IMR-90 (cell line): ENCODE measurements around the gene ARHGEF16. TPM values are rescaled to one million over a fixed set of nuclear protein-coding genes. Genes with fewer than 3 reads are reported as not detected.

Source experiments
- ATAC-seq: fragments of 200-7000 bp; cut with Tn5 transposase; 2 replicates; pipeline ENCODE4 v1.9.1; 2020; ENCODE audit warnings: low read depth, mild to moderate bottlenecking, moderate library complexity
- BruUV-seq: library from RNA; stranded (reverse); fragments of 400-500 nt; replicated peaks from 2 replicates; lab custom pipeline; 2021; lab: Mats Ljungman, UMichigan
- CTCF ChIA-PET: fragments of 300-600 bp; formaldehyde crosslinking; extraction: SDS; loops from one replicate; lab custom pipeline; 2021; ENCODE audit warnings: antibody characterized with exemption; lab: Yijun Ruan, JAX
- POLR2A ChIA-PET: fragments of 300-600 bp; sonication (Branson Sonifier 250); formaldehyde crosslinking; loops from one replicate; lab custom pipeline; 2022; ENCODE audit warnings: antibody characterized with exemption; ENCODE audit not compliant: unreplicated experiment; lab: Charles Lee
- DNase-seq: peaks from one replicate; pipeline ENCODE4 v3.0.0; 2013
- H2AFZ ChIP-seq: replicated peaks from 2 replicates; pipeline ENCODE3; 2013; ENCODE audit warnings: low read length, mild to moderate bottlenecking; ENCODE audit not compliant: poor library complexity
- H2AK5ac ChIP-seq: 2 replicates; pipeline ENCODE4 v1.6.1; 2013; ENCODE audit warnings: low read depth, low read length, inconsistent platforms
- H2AK9ac ChIP-seq: replicated peaks from 2 replicates; pipeline ENCODE3; 2013; ENCODE audit warnings: mild to moderate bottlenecking, low read depth, low read length, moderate library complexity; ENCODE audit not compliant: poor library complexity
- H2BK120ac ChIP-seq: 2 replicates; pipeline ENCODE4 v1.6.1; 2013; ENCODE audit warnings: low read depth, low read length, inconsistent platforms
- H2BK15ac ChIP-seq: 3 replicates; pipeline ENCODE4 v1.6.1; 2013; ENCODE audit warnings: low read depth, low read length, inconsistent platforms
- H2BK20ac ChIP-seq: 2 replicates; pipeline ENCODE4 v1.6.1; 2013; ENCODE audit warnings: low read depth, mild to moderate bottlenecking, inconsistent platforms, low read length, moderate library complexity
- H2BK5ac ChIP-seq: 2 replicates; pipeline ENCODE4 v1.6.1; 2013; ENCODE audit warnings: mild to moderate bottlenecking, low read depth, low read length, inconsistent platforms; ENCODE audit not compliant: poor library complexity, severe bottlenecking
- H3K14ac ChIP-seq: replicated peaks from 2 replicates; pipeline ENCODE4 v1.6.1; 2013; ENCODE audit warnings: low read depth, low read length, inconsistent platforms
- H3K18ac ChIP-seq: 2 replicates; pipeline ENCODE4 v1.6.1; 2013; ENCODE audit warnings: low read depth, low read length, control low read depth
- H3K23ac ChIP-seq: 2 replicates; pipeline ENCODE4 v1.6.1; 2013; ENCODE audit warnings: low read depth, low read length, inconsistent platforms
- H3K27ac ChIP-seq: 2 replicates; pipeline ENCODE4 v1.5.1; 2013; ENCODE audit warnings: mild to moderate bottlenecking, control low read depth, low read length; ENCODE audit not compliant: insufficient read depth
- H3K27me3 ChIP-seq: 2 replicates; pipeline ENCODE4 v1.6.1; 2013; ENCODE audit warnings: low read length; ENCODE audit not compliant: control insufficient read depth, insufficient read depth
- H3K36me3 ChIP-seq: 2 replicates; pipeline ENCODE4 v1.6.1; 2013; ENCODE audit warnings: low read length, mixed read lengths; ENCODE audit not compliant: control insufficient read depth, insufficient read depth
- H3K4ac ChIP-seq: 2 replicates; pipeline ENCODE4 v1.6.1; 2013; ENCODE audit warnings: low read depth, low read length, inconsistent platforms
- H3K4me1 ChIP-seq: 2 replicates; pipeline ENCODE4 v1.6.1; 2013; ENCODE audit warnings: low read length, mixed read lengths; ENCODE audit not compliant: control insufficient read depth, insufficient read depth
- H3K4me2 ChIP-seq: 2 replicates; pipeline ENCODE4 v1.6.1; 2013; ENCODE audit warnings: low read depth, mild to moderate bottlenecking, control low read depth, low read length, moderate library complexity
- H3K4me3 ChIP-seq: 2 replicates; pipeline ENCODE4 v1.5.1; 2013; ENCODE audit warnings: low read depth, mild to moderate bottlenecking, control low read depth, low read length, moderate library complexity; ENCODE audit not compliant: insufficient read depth
- H3K56ac ChIP-seq: 2 replicates; pipeline ENCODE4 v1.6.1; 2013; ENCODE audit warnings: low read length, inconsistent platforms; ENCODE audit not compliant: insufficient read depth; ENCODE audit errors: extremely low read depth
- H3K79me1 ChIP-seq, 2 experiments: 2 replicates each; pipeline ENCODE4 v1.6.1; 2013; ENCODE audit warnings: low read length in 2 of 2, inconsistent platforms in 1 of 2, low read depth in 1 of 2
- H3K9ac ChIP-seq: 2 replicates; pipeline ENCODE4 v1.6.1; 2013; ENCODE audit warnings: low read depth, low read length, control low read depth
- H3K9me1 ChIP-seq: 2 replicates; pipeline ENCODE4 v1.6.1; 2013; ENCODE audit warnings: low read length, inconsistent platforms; ENCODE audit not compliant: insufficient read depth
- H3K9me3 ChIP-seq: 2 replicates; pipeline ENCODE4 v1.6.1; 2013; ENCODE audit warnings: low read length; ENCODE audit not compliant: control insufficient read depth, insufficient read depth
- H4K20me1 ChIP-seq: 2 replicates; pipeline ENCODE4 v1.6.1; 2013; ENCODE audit warnings: low read length, inconsistent platforms; ENCODE audit not compliant: insufficient read depth
- H4K5ac ChIP-seq: 2 replicates; pipeline ENCODE4 v1.6.1; 2013; ENCODE audit warnings: mild to moderate bottlenecking, low read depth, low read length, control low read depth
- H4K8ac ChIP-seq, 2 experiments: 2 replicates each; pipeline ENCODE4 v1.6.1; 2013; ENCODE audit warnings: low read depth in 2 of 2, low read length in 2 of 2, control low read depth in 1 of 2, inconsistent platforms in 1 of 2
- H4K91ac ChIP-seq: 2 replicates; pipeline ENCODE4 v1.6.1; 2013; ENCODE audit warnings: low read depth, low read length, inconsistent platforms; ENCODE audit not compliant: insufficient read depth
- CEBPB ChIP-seq: IDR thresholded peaks from 2 replicates; pipeline ENCODE4 v1.6.1; 2012; ENCODE audit warnings: low read depth, low read length, improper control_type of control experiment
- CHD1 ChIP-seq: IDR thresholded peaks from 2 replicates; pipeline ENCODE4 v1.6.1; 2012; ENCODE audit warnings: low read depth, low read length, improper control_type of control experiment
- CTCF ChIP-seq: conservative IDR thresholded peaks from 2 replicates; pipeline ENCODE4 v1.5.1; 2012; ENCODE audit warnings: mild to moderate bottlenecking, low read depth, low read length, improper control_type of control experiment
- MAFK ChIP-seq: IDR thresholded peaks from 2 replicates; pipeline ENCODE4 v1.6.1; 2012; ENCODE audit warnings: low read depth, low read length, improper control_type of control experiment
- MAZ ChIP-seq: IDR thresholded peaks from 2 replicates; pipeline ENCODE4 v1.6.1; 2012; ENCODE audit warnings: low read depth, mild to moderate bottlenecking, low read length, improper control_type of control experiment, moderate library complexity, borderline replicate concordance
- RAD21 ChIP-seq: IDR thresholded peaks from 2 replicates; pipeline ENCODE4 v1.6.1; 2012; ENCODE audit warnings: low read length, improper control_type of control experiment
- WGBS, 2 experiments: methylation state at CpG; one replicate each; pipeline versions ENCODE4 v1.1.5 to v1.1.7; 2013; ENCODE audit warnings: missing lambda C conversion rate in 2 of 2; ENCODE audit not compliant: insufficient read length in 1 of 2; ENCODE audit errors: extremely low coverage in 2 of 2; 5-methylcytosine and 5-hydroxymethylcytosine counted together
- dilution Hi-C: fragments of 300-500 bp; cut with HindIII; formaldehyde crosslinking; loops from one replicate; pipeline ENCODE4 v1.14.3; 2018; ENCODE audit warnings: low sequenced_read_pairs; ENCODE audit not compliant: unreplicated experiment
- in situ Hi-C: fragments of 300-500 bp; cut with MboI; formaldehyde crosslinking; loops from 3 replicates; pipeline ENCODE4 v1.14.3; 2019; ENCODE audit warnings: low sequenced_read_pairs, inconsistent platforms, mixed read lengths
- intact Hi-C: fragments of 100-400 bp; cut with micrococcal nuclease; formaldehyde crosslinking; loops from 2 replicates; pipeline ENCODE4 v1.10.0; 2022
- polyA plus RNA-seq, 3 experiments: library from polyadenylated mRNA; depleted of rRNA; stranded (reverse); fragments of >200 nt; gene quantifications; 2 replicates each; pipeline ENCODE4 v1.2.3, GENCODE V29; 2012; ENCODE audit warnings: low replicate concordance in 1 of 3
- total RNA-seq: library from RNA; depleted of rRNA; stranded (reverse); fragments of >200 nt; gene quantifications from 2 replicates; pipeline ENCODE4 v1.2.3, GENCODE V29; 2012
- TF ChIP-seq, protein P1 (sequence below): fragments of 150-350 bp; IDR thresholded peaks from 2 replicates; pipeline ENCODE4 v1.6.1; 2016; ENCODE audit warnings: low read depth, mild to moderate bottlenecking, low read length, moderate library complexity, borderline replicate concordance
- TF ChIP-seq, protein P2 (sequence below): fragments of 150-350 bp; IDR thresholded peaks from 2 replicates; pipeline ENCODE4 v1.6.1; 2017; ENCODE audit warnings: mild to moderate bottlenecking, antibody characterized with exemption, low read length, low read depth

ARHGEF16 gene
- total and polyA plus RNA-seq, 2 of the 4 experiments (the other 2 are of a cell fraction) = 0.18 to 0.39 TPM

- Histone ChIP-seq H4K91ac (no peak overlapping the region), H2BK20ac (no peak overlapping the region), H3K36me3 (no peaks in the 10 kb centered on the region), H2AK5ac (no peak overlapping the region), H2BK15ac (no peak overlapping the region), H3K9me3 (0 out of 2 replicates have a peak, but pooled peaks cover 2% of the 10 kb centered on the region), H3K14ac (no peak overlapping the region), H2BK120ac (no peak overlapping the region), H3K4me3 (no peak overlapping the region), H3K4me2 (no peak overlapping the region), H3K9me1 (no peaks in the 10 kb centered on the region), H4K8ac (no peak overlapping the region), H2AK9ac (no peak overlapping the region), H3K4ac (no peak overlapping the region), H2AFZ (no peak overlapping the region), H3K56ac (no peak overlapping the region), H3K9ac (no peak overlapping the region), H3K27me3 (peaks cover 6% of the 10 kb centered on the region; the same call in 1 of the 2 replicates), H3K23ac (no peak overlapping the region), H2BK5ac (no peak overlapping the region), H4K20me1 (no peaks in the 10 kb centered on the region), H3K79me1 (no peaks in the 10 kb centered on the region), H3K27ac (no peak overlapping the region), H4K5ac (no peak overlapping the region), H3K18ac (no peak overlapping the region), H3K4me1 (no peaks in the 10 kb centered on the region)
- dilution Hi-C loops = no loop called here
- BruUV-seq = no TSS peak
- ATAC-seq (no peak), DNase-seq (no peak)
- ChIA-PET POLR2A (no interaction called here), CTCF (no interaction called here)
- TF ChIP-seq, protein P1, sequence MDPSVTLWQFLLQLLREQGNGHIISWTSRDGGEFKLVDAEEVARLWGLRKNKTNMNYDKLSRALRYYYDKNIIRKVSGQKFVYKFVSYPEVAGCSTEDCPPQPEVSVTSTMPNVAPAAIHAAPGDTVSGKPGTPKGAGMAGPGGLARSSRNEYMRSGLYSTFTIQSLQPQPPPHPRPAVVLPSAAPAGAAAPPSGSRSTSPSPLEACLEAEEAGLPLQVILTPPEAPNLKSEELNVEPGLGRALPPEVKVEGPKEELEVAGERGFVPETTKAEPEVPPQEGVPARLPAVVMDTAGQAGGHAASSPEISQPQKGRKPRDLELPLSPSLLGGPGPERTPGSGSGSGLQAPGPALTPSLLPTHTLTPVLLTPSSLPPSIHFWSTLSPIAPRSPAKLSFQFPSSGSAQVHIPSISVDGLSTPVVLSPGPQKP = no peak
- TF ChIP-seq CHD1 = no peak
- TF ChIP-seq, protein P2, sequence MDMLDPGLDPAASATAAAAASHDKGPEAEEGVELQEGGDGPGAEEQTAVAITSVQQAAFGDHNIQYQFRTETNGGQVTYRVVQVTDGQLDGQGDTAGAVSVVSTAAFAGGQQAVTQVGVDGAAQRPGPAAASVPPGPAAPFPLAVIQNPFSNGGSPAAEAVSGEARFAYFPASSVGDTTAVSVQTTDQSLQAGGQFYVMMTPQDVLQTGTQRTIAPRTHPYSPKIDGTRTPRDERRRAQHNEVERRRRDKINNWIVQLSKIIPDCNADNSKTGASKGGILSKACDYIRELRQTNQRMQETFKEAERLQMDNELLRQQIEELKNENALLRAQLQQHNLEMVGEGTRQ = no peak
- TF ChIP-seq RAD21 = no peak
- no peak for TF ChIP-seq MAFK
- no peak for TF ChIP-seq MAZ
- no peak for TF ChIP-seq CTCF
- TF ChIP-seq CEBPB = no peak
- 63% methylated on average over 12 of the region's 21 CpGs; no CpG with 5 or more reads in 1 of the 2 experiments for WGBS, 2 experiments
- in situ Hi-C loops = no loop called here
- intact Hi-C loops = no loop called here
These were observed 18.8 kb upstream of the ARHGEF16 start for GRCh38 chr1:3435666-3436065.
